NCI-H1105 treated with DMSO at 0.1 percent for 48 hours (cell line): ENCODE data around the gene NTN3.
"Not testable (repeated sequence)": the region's sequence is repeated elsewhere in the genome, so short reads cannot be mapped to it uniquely, and the experiment has no call there.

Experiments used
- DNase-seq: peaks from one replicate; lab custom pipeline; 2025; lab: John Stamatoyannopoulos, UW

NTN3 gene

DNA sequence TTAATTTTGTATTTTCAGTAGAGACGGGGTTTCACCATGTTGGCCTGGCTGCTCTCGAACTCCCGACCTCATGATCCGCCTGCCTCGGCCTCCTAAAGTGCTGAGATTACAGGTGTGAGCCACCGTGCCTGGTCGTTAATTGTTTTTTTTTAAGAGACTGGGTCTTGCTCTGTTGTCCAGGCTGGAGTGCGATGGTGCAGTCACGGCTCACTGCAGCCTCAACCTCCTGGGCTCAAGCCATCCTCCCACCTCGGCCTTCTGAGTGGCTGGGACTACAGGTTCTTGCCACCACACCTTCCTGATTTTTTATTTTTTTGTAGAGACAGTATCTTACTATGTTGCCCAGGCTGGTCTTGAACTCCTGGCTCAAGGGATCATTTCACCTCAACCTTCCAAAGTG lies 8.9 kb downstream of the NTN3 start:
- not testable (repeated sequence) for DNase-seq

DNA sequence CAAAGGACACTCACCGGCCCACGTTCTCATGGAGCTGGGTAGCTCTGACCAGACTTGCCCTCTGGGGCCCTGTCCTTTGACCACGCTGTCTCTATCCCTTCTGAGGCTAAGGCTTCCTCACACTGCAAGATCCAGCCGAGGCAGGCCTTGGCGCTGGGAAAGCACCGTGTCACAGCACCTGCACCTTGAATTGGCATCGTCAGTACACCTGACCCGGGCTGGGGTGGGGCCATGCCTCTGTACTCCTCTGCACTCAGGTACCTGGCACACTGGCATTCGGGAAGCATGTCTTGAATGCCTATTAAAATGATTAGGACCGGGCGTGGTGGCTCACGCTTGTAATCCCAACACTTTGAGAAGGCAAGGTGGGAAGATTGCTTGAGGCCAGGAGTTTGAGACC lies 9.9 kb downstream of the NTN3 start:
- DNase-seq, result no peak

DNA sequence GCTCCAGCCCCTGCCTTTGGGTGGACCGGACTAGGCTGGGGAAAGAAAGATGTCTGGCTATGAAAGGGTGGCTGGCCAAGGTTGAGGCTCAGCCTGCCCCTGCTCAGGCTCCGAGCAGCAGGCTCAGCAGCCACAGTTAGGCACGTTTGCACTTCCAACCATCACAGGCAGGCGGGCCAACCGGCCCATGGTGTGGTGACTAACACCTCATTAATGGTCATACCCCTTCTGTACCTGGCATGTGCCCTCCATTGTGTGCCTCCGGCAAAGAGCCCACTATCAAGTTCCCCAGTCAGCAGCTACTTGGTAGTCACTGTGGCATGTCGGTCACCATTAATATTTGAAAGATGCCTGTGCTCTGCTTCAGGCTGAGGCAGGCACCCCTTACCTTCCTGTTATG lies 10.6 kb downstream of the NTN3 start:
- no peak for DNase-seq

DNA sequence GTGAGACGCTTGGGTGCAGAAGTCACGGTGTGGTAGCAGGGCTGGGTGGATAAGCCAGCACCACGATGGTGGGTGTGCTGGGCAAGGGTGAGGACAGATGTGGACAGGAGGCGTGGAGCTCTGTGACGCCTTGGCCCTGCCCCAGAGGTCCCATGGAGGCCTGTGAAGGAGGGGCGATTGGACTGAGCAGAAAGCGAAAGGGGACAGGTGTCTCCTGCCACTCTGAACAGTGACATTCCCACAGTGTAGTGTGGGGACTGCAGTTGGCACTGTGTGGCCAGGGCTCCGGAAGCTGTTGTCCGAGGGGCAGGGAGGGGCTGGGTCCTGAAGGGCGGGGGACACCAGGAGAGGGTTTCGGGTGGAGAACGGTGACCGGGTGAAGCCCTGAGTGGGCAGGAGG lies 11.2 kb downstream of the NTN3 start:
- no peak for DNase-seq

DNA sequence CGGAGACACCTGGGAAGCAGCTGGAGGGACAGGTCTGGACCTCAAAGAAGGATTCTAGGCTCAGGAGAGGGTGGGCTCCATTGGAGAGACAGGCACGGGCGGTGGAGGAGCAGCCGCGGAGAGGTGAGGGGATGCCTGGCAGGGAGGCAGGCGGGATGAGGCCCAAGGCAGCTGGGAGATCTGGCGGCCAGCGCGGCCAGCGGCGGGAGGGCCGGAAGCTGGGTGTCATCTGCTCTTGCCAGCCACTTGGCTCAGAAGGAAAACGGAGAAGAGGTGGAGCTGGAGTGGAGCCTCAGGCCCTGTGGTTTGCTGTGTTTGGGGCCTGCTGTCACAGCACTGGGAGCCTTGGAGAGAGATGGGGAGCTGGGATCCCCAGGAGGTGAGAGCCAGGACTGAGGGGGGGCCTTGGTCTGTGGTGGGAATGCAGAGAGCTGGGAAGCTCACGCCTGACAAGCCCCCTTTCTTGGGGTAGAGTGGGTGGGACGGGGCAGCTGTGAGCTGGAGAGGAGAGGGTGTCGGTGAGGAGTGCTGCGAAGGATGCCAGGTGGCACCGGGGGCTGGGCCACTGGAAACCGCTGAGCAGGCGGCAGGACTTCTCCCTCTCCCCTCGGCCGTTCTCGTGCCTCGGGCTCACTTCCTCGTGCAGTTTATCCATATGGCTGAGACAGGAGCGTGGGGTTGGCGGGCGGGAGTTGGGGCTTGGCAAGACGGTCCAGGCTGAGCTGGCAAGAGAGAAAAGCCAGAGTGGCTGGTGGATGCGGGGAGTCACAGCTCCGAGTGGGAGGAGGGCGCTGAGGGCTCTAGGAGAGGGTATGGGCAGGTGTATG lies 11.8 kb downstream of the NTN3 start:
- no peak for DNase-seq

DNA sequence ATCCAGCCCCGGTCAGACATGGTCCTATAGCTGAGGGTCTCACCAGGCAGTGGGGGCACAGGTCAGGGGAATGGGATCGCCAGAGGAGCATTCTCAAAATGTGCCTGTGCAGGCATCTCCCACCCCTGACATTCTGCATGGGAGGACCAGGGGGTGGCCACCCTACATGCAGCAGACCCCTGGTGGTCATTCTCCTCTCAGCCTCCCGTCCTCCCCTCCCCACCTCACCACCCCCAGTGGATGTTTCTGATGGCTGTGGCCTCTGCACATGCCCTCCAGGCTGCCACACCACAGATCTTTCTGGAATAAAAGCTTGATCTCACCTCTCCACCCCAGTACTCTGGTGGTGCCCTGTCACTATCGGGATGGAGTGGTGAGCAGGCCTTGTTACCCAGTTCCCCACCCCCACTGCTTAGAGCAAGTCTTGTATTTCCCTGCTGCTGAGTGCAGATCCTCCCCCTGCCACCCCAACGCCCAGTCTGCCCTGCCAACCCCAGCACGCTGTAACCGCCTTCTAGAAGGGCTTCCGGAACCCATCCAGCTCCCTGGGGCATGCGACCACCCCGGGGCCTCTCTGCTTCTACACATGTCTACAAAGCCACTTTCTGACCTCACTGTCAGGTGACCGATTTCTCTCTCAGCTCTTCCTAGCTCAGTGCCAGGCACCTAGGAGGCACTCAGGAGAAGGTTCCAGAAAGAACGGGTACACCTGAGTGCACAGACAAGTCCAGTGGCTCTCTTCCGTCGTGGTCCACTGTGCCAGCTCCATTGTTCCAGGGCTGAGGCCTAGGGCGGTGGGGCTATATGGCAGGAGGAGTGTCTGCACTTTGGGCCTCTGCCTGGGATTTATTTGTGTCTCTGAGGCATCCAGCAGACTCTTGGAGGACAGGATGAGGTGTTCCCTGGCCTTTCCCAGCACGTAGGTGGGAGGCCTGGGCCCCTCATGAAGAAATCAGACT lies 13.1 kb downstream of the NTN3 start:
- no peak for DNase-seq

DNA sequence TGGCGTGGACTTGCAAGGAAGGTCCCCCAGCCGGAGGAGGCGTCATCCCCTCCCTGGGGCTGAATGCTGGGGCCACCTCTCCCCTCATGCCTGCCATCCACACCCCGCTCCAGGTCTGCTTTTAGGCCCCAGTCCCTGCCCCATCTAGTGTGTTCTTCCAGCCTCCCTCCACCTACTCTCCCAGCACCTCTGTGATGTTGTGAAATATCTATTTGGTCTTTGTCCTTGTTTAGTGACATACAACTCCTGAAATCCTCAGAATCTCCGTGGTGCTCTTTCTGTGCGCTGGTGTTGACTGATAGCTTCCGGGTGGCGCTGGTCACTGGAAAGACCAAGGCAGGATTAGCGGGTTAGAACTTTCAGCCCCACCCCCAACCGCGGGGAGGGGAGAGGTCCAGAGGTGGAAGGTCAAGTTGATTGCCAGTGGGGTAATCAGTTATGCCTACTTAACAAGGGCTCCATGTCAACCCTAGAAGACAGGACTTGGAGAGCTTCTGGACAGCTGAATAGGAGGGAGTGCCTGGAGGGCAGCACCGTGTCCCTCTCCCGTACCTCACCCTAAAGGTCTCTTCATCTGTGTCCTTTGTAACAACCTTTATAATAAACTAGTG lies 13.9 kb downstream of the NTN3 start:
- no peak for DNase-seq

DNA sequence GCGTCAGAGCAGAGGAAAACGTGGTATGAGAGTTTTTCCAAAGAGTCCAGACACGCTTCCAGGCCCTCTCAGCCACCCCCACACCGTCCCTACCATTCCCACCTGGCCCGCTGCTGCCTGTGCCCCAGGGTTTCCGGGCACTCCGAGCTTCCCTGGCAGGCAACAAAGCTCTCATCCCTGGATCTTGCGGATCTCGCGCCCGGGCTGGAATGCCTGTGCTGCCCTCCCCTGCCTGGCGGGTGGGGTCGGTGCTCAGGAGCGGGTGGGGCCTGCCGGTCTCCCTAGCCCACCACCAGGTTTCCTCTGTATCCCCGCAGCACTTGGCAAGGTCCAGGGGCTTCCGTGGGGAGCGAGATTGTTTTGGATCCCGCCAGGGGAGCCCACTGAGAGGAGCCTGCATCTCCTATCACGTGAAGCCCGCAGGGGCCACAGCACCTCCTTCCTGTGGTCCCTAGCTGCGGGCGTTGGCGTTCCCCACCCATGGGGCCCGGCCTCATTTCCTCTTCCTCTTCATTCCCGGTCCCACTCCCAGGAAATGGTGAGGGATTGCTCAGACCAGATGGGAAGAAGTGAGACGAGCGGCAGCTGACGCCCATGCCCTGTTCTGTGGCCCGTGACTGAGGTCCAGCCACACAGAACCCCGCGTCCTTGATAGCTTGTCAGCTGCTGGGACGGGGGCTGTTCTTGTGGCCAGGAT lies 14.9 kb downstream of the NTN3 start:
- no peak for DNase-seq

DNA sequence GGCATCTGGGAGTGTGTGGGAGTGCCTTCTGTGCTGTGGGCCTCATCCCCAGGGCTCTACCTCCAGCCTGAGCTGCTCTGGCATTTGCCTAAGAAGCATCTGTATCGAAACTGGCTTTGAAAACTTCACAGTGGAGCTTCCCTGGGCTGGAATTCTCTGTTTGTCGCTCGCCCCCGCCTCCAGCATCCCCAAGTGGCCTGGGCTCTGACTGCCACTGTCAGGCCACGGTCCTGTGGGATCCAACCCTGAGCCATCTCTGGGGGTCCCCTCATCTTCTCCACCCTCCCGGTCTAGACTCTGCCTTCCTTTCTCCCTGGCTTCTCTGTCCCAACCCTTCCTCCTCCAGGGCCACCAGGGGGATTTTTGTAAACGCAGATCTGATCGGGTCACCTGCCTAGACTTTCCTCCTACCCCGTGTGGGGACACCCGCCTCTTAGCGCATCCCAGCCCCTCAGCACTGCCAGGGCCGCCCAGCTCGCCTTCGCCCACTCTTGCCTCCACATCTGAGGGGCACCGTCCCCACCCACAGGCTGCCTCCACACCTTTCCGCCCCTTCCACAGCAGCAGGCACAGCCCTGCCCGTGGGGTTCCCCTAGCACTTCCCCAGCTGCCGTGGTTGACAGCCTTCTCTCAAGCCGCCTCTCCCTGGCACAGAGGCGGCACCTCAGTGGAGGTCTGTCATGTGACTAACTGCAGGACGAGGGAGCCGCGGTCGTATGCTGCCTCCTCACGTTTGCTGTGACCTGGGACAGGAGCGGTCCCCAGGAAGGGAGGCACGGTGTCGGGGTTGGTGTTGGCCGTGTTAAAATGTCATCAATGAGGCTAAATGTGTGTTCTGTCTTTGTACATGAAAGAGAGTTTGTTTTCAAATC lies 15.8 kb downstream of the NTN3 start:
- DNase-seq, result no peak

DNA sequence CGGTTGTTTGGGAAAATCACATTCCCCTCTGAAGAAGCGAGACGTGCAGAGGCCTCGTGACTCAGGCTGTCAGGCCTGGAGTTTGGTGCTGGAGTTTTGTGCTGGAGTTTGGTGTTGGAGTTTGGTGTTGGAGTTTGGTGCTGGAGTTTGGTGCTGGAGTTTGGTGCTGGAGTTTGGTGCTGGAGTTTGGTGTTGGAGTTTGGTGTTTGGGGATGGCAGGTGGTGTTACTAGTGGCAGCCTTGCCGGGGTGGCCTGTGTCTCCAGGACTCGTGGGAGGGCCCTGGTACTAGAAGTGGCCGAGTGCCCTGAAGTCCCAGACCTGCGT lies 16.4 kb downstream of the NTN3 start:
- no peak for DNase-seq

DNA sequence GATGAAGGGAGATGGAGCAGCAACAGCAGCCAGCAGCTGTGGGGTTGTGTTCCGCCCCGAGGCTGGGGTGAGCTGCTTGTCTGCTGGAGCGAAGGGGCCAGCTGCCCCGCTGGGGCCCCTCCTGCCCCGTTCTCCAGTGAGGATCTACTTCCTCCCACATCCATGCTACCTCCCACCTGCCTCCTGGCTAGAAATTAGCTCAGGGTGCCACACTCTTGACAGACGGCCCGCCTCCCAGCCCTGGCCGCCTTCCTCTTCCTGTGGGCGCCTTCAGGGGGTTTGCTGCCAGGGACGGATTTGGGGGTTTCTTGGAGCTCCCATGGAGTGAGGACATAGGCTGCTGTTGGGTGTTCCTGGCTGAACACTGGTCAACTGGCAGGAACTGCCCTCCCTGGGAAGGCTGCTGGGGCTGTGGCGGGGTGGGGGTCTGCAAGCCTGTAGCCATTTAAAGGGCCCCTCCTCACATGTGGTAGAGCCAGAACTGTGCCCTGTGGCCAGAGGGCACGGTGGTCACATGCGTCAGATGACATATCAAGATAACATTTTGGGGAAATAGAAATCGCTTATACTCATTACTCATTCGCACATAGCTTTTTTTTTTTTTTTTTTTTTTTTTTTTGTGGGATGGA lies 16.9 kb downstream of the NTN3 start:
- DNase-seq, result no peak

DNA sequence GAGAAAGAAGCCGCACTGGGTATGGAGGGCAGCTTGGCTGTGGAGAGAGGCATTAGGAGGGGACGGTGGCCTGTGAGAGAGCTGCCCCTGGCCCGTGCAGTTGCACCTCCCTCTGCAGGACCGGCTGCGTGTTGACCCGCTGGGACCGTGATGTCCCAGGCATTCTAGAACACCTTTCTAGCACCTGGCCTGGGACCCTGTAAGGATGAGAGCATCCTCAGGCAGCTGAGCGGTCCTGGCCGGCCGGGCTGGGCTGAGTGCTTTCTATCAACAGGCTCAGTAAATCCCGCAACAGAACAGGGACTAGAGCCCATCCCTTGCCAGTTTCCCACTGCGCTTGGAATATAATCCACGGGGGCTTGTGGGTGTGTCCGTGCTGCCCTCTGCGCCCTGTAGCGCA lies 18.5 kb downstream of the NTN3 start:
- DNase-seq, result no peak

DNA sequence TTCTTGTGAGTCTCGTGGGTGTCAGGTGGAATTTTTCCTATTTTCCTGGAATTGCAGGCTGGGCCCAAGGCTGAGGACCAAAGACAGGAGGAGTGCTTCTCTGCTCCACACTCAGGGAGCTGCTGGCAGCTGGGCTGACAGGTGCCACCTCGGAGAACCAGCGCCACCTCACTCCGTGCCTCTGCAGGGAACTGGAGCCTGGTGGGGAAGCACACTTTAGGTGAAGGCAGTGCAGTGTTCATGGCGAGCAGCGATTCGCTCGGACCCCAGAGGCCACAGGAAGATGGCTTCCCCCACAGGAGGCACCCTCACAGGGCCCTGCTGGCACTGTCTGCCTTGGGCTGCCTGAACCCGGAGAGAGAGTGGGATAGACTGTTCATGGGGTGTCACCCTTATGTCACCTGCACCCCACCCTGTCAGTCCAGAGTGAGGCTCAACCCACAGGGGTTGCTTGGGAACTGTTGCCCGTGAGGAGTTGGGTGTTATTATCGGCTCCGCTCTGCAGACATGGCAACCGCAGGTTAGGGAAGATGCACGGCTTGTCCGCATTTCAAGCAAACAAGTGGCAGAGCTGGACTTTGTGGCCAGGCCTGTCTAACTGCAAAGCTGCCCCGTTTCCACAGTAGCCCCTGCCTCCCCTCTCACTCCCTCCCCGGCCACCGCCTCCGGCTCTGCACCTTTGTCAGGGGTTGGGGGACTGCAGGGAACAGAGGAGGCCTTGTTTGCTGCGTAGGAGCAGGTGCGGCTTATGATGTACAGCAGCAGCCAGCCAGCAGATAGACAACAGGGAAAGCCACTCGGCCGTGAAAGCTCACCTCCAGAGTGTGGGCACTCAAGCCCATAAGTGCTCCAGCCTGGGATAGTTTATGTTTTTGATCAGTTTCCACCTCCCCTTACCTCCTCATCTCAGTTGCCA lies 19.4 kb downstream of the NTN3 start:
- DNase-seq, result no peak

DNA sequence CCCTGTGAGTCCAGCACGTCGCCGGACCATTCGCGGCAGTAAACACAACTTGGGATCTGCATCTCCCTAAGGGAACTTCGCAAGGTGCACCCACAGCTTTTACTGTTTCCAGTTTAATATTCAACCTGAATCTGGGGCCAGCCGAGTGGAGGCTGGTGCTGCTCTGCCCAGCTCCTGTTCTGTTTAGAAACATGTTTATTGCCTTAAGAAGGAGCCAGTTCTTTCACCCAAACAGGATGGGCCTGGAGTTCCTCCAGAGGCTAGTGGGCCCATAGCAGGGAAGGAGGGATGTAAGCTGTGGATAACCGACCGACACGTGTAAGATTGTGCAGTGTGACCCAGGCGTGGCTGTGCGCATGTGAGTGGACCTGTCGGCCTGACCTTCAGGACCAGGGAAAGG lies 21.2 kb downstream of the NTN3 start:
- no peak for DNase-seq

DNA sequence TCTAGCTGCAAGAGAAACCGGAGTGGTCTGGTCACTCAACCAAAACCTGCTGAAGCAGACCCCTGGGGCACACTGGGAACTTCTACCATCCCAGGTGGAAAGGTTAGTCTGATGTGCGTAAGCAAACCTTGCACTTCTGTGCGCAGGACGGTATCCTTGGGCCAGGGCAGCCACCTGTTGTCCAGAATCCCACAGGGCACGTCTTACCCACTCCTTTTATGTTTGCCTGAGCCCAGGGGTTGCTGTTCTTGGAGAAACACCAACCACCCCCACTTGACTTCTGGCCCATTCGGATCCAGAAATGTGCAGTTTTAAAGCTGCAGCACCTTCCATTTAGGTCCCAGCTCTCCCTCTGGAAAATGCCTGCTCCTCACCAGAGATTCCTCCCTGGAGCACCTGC lies 22.5 kb downstream of the NTN3 start:
- DNase-seq, result no peak

DNA sequence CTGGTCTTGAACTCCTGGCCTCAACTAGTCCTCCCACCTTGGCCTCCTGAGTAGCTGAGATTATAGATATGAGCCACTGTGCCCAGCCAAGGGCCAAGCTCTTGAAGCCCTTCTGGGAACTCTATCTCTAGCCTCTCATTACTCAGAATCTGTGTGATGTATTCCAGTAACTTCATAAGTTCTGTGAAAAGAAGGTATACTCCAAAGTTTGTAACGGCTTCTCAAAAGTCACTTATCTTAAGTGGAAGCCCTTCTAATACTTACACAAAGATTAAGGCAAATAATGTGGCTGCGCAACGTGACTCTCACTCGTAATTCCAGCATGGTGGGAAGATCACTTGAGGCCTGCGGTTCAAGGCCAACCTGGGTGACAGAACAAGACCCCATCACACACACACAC lies 23.5 kb downstream of the NTN3 start:
- no peak for DNase-seq

DNA sequence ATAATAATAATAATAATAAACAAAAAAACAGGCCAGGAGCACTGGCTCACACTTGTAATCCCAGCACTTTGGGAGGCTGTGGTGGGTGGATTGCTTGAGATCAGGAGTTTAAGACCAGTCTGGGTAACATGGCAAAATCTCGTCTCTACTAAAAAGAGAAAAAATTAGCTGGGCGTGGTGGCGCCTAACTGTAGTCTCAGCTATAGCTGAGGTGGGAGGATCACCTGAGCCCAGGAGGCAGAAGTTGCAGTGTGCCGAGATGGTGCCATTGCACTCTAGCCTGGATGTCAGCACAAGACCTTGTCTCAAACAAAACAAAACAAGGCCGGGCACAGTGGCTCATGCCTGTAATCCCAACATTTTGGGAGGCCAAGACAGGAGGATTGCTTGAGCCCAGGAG lies 23.9 kb downstream of the NTN3 start:
- DNase-seq, result no peak

DNA sequence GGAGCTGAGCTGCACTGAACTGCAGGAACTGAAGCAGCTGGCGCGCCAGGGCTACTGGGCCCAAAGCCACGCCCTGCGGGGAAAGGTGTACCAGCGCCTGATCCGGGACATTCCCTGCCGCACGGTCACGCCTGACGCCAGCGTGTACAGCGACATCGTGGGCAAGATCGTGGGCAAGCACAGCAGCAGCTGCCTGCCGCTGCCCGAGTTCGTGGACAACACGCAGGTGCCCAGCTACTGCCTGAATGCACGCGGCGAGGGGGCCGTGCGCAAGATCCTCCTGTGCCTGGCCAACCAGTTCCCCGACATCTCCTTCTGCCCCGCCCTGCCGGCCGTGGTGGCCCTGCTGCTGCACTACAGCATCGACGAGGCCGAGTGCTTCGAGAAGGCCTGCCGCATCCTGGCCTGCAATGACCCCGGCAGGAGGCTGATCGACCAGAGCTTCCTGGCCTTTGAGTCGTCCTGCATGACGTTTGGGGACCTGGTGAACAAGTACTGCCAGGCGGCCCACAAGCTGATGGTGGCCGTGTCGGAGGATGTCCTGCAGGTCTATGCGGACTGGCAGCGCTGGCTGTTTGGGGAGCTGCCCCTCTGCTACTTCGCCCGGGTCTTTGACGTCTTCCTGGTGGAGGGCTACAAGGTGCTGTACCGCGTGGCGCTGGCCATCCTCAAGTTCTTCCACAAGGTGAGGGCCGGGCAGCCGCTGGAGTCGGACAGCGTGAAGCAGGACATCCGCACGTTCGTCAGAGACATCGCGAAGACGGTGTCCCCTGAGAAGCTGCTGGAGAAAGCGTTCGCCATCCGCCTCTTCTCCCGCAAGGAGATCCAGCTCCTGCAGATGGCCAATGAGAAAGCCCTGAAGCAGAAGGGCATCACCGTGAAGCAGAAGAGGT lies 25.4 kb downstream of the NTN3 start:
- no peak for DNase-seq
